Measurements from ENCODE around the gene COL28A1.

COL28A1 gene

GRCh38 chr7:7331523-7331922 lies 204.2 kb downstream of the COL28A1 start:
- Mint-ChIP-seq H3K36me3 (ENCODE audit: low read depth) (no peaks in the 10 kb centered on the region), H3K4me1 (ENCODE audit: low read depth) (peaks cover 7% of the 10 kb centered on the region), H3K9me3 (no peaks in the 10 kb centered on the region)

GRCh38 chr7:7330997-7331396 lies 204.7 kb downstream of the COL28A1 start:
- H3K27ac Mint-ChIP-seq = no peak overlapping the region
- H3K27me3 Mint-ChIP-seq (ENCODE audit: low read depth) = peaks cover 7% of the 10 kb centered on the region
- no peak for DNase-seq (ENCODE audit: low spot score)
- H3K4me3 Mint-ChIP-seq = no peak overlapping the region
- no peaks in the 10 kb centered on the region for H3K9me3 Mint-ChIP-seq
- no peaks in the 10 kb centered on the region for H3K36me3 Mint-ChIP-seq (ENCODE audit: low read depth)
- H3K4me1 Mint-ChIP-seq (ENCODE audit: low read depth) = peaks cover 7% of the 10 kb centered on the region

More at GRCh38 chr7:7331523-7331922, 204.2 kb downstream of the COL28A1 start:
- DNase-seq (ENCODE audit: low spot score) = no peak
- Mint-ChIP-seq H3K4me3 (no peak overlapping the region), H3K27ac (no peak overlapping the region), H3K27me3 (ENCODE audit: low read depth) (peaks cover 7% of the 10 kb centered on the region)

- H3K4me3 Mint-ChIP-seq = no peak overlapping the region
- H3K27me3 Mint-ChIP-seq (ENCODE audit: low read depth) = peaks cover 10% of the 10 kb centered on the region
- no peaks in the 10 kb centered on the region for H3K36me3 Mint-ChIP-seq (ENCODE audit: low read depth)
- H3K9me3 Mint-ChIP-seq = no peaks in the 10 kb centered on the region
- no peak for DNase-seq (ENCODE audit: low spot score)
- H3K4me1 Mint-ChIP-seq (ENCODE audit: low read depth) = peaks cover 7% of the 10 kb centered on the region
- H3K27ac Mint-ChIP-seq = no peak overlapping the region
Measured at GRCh38 chr7:7329326-7329725, 206.3 kb downstream of the COL28A1 start.

GRCh38 chr7:7327423-7327822 lies 208.2 kb downstream of the COL28A1 start:
- H3K36me3 Mint-ChIP-seq (ENCODE audit: low read depth) = no peaks in the 10 kb centered on the region
- H3K27me3 Mint-ChIP-seq (ENCODE audit: low read depth) = peaks cover 10% of the 10 kb centered on the region
- no peaks in the 10 kb centered on the region for H3K4me1 Mint-ChIP-seq (ENCODE audit: low read depth)
- no peak overlapping the region for H3K27ac Mint-ChIP-seq
- no peak overlapping the region for H3K4me3 Mint-ChIP-seq
- H3K9me3 Mint-ChIP-seq = no peaks in the 10 kb centered on the region
- DNase-seq (ENCODE audit: low spot score) = no peak

GRCh38 chr7:7324698-7325097 lies 211.0 kb downstream of the COL28A1 start:
- Mint-ChIP-seq H3K27me3 (ENCODE audit: low read depth) (peaks cover 5% of the 10 kb centered on the region), H3K27ac (no peak overlapping the region), H3K4me3 (no peak overlapping the region), H3K4me1 (ENCODE audit: low read depth) (no peaks in the 10 kb centered on the region), H3K9me3 (no peaks in the 10 kb centered on the region), H3K36me3 (ENCODE audit: low read depth) (no peaks in the 10 kb centered on the region)
- DNase-seq (ENCODE audit: low spot score) = no peak

GRCh38 chr7:7323921-7324320 lies 211.8 kb downstream of the COL28A1 start:
- DNase-seq (ENCODE audit: low spot score) = no peak
- Mint-ChIP-seq H3K4me1 (ENCODE audit: low read depth) (no peaks in the 10 kb centered on the region), H3K27ac (no peak overlapping the region), H3K9me3 (no peaks in the 10 kb centered on the region), H3K36me3 (ENCODE audit: low read depth) (no peaks in the 10 kb centered on the region), H3K4me3 (no peak overlapping the region), H3K27me3 (ENCODE audit: low read depth) (peaks cover 3% of the 10 kb centered on the region)

GRCh38 chr7:7323352-7323751 lies 212.3 kb downstream of the COL28A1 start:
- Mint-ChIP-seq H3K27me3 (ENCODE audit: low read depth) (peaks cover 3% of the 10 kb centered on the region), H3K36me3 (ENCODE audit: low read depth) (no peaks in the 10 kb centered on the region)

GRCh38 chr7:7321681-7322080 lies 214.0 kb downstream of the COL28A1 start:
- no peak overlapping the region for H3K27ac Mint-ChIP-seq
- H3K36me3 Mint-ChIP-seq (ENCODE audit: low read depth) = no peaks in the 10 kb centered on the region
- no peaks in the 10 kb centered on the region for H3K9me3 Mint-ChIP-seq
- no peak overlapping the region for H3K4me3 Mint-ChIP-seq
- H3K4me1 Mint-ChIP-seq (ENCODE audit: low read depth) = no peaks in the 10 kb centered on the region
- peaks cover 3% of the 10 kb centered on the region for H3K27me3 Mint-ChIP-seq (ENCODE audit: low read depth)
- DNase-seq (ENCODE audit: low spot score) = no peak

More at GRCh38 chr7:7323352-7323751, 212.3 kb downstream of the COL28A1 start:
- Mint-ChIP-seq H3K9me3 (no peaks in the 10 kb centered on the region), H3K27ac (no peak overlapping the region), H3K4me3 (no peak overlapping the region), H3K4me1 (ENCODE audit: low read depth) (no peaks in the 10 kb centered on the region)
- no peak for DNase-seq (ENCODE audit: low spot score)

GRCh38 chr7:7318601-7319000 lies 217.1 kb downstream of the COL28A1 start:
- no peaks in the 10 kb centered on the region for H3K4me1 Mint-ChIP-seq (ENCODE audit: low read depth)
- H3K27me3 Mint-ChIP-seq (ENCODE audit: low read depth) = no peaks in the 10 kb centered on the region
- no peak overlapping the region for H3K27ac Mint-ChIP-seq
- H3K36me3 Mint-ChIP-seq (ENCODE audit: low read depth) = no peaks in the 10 kb centered on the region
- no peak overlapping the region for H3K4me3 Mint-ChIP-seq
- DNase-seq (ENCODE audit: low spot score) = no peak
- no peaks in the 10 kb centered on the region for H3K9me3 Mint-ChIP-seq

GRCh38 chr7:7317850-7318249 lies 217.8 kb downstream of the COL28A1 start:
- Mint-ChIP-seq H3K27ac (no peak overlapping the region), H3K4me1 (ENCODE audit: low read depth) (no peaks in the 10 kb centered on the region), H3K36me3 (ENCODE audit: low read depth) (no peaks in the 10 kb centered on the region), H3K4me3 (no peak overlapping the region), H3K27me3 (ENCODE audit: low read depth) (no peaks in the 10 kb centered on the region), H3K9me3 (no peaks in the 10 kb centered on the region)
- no peak for DNase-seq (ENCODE audit: low spot score)

- H3K27me3 Mint-ChIP-seq (ENCODE audit: low read depth) = no peaks in the 10 kb centered on the region
- no peak overlapping the region for H3K4me3 Mint-ChIP-seq
- no peaks in the 10 kb centered on the region for H3K4me1 Mint-ChIP-seq (ENCODE audit: low read depth)
- no peaks in the 10 kb centered on the region for H3K36me3 Mint-ChIP-seq (ENCODE audit: low read depth)
- no peak for DNase-seq (ENCODE audit: low spot score)
- no peaks in the 10 kb centered on the region for H3K9me3 Mint-ChIP-seq
- H3K27ac Mint-ChIP-seq = no peak overlapping the region
Measured at GRCh38 chr7:7315851-7316250, 219.8 kb downstream of the COL28A1 start.

- Mint-ChIP-seq H3K27ac (no peak overlapping the region), H3K27me3 (ENCODE audit: low read depth) (peaks cover 8% of the 10 kb centered on the region), H3K36me3 (ENCODE audit: low read depth) (no peaks in the 10 kb centered on the region), H3K4me1 (ENCODE audit: low read depth) (no peaks in the 10 kb centered on the region), H3K4me3 (no peak overlapping the region), H3K9me3 (no peaks in the 10 kb centered on the region)
- DNase-seq (ENCODE audit: low spot score) = no peak
Measured at GRCh38 chr7:7312323-7312722, 223.3 kb downstream of the COL28A1 start.

GRCh38 chr7:7311001-7311400 lies 224.7 kb downstream of the COL28A1 start:
- no peak overlapping the region for H3K27ac Mint-ChIP-seq

GRCh38 chr7:7309203-7309602 lies 226.5 kb downstream of the COL28A1 start:
- Mint-ChIP-seq H3K4me3 (no peak overlapping the region), H3K27me3 (ENCODE audit: low read depth) (peaks cover 8% of the 10 kb centered on the region)
- no peak for DNase-seq (ENCODE audit: low spot score)

More at GRCh38 chr7:7311001-7311400, 224.7 kb downstream of the COL28A1 start:
- Mint-ChIP-seq H3K36me3 (ENCODE audit: low read depth) (no peaks in the 10 kb centered on the region), H3K27me3 (ENCODE audit: low read depth) (peaks cover 8% of the 10 kb centered on the region), H3K9me3 (no peaks in the 10 kb centered on the region), H3K4me3 (no peak overlapping the region), H3K4me1 (ENCODE audit: low read depth) (no peaks in the 10 kb centered on the region)
- no peak for DNase-seq (ENCODE audit: low spot score)

More at GRCh38 chr7:7309203-7309602, 226.5 kb downstream of the COL28A1 start:
- Mint-ChIP-seq H3K27ac (no peak overlapping the region), H3K9me3 (no peaks in the 10 kb centered on the region), H3K4me1 (ENCODE audit: low read depth) (no peaks in the 10 kb centered on the region), H3K36me3 (ENCODE audit: low read depth) (no peaks in the 10 kb centered on the region)

Measured in T-helper 2 cell treated with Interferon-gamma antibody and Interleukin-4, amounts not matched to agents 5 μg/mL and 100 μg/mL, for 36 hours (primary cell).